HUDEP-2 (cell line): Measurements from ENCODE around the gene TRAF7.
"Not testable (repeated sequence)": the region's sequence is repeated elsewhere in the genome, so short reads cannot be mapped to it uniquely, and the experiment has no call there.

Source experiments
- DNase-seq, 76 experiments: peaks; one replicate each; lab custom pipeline; 2025; ENCODE audit not compliant: unreplicated experiment in 76 of 76; lab: John Stamatoyannopoulos, UW

TRAF7 gene

DNA sequence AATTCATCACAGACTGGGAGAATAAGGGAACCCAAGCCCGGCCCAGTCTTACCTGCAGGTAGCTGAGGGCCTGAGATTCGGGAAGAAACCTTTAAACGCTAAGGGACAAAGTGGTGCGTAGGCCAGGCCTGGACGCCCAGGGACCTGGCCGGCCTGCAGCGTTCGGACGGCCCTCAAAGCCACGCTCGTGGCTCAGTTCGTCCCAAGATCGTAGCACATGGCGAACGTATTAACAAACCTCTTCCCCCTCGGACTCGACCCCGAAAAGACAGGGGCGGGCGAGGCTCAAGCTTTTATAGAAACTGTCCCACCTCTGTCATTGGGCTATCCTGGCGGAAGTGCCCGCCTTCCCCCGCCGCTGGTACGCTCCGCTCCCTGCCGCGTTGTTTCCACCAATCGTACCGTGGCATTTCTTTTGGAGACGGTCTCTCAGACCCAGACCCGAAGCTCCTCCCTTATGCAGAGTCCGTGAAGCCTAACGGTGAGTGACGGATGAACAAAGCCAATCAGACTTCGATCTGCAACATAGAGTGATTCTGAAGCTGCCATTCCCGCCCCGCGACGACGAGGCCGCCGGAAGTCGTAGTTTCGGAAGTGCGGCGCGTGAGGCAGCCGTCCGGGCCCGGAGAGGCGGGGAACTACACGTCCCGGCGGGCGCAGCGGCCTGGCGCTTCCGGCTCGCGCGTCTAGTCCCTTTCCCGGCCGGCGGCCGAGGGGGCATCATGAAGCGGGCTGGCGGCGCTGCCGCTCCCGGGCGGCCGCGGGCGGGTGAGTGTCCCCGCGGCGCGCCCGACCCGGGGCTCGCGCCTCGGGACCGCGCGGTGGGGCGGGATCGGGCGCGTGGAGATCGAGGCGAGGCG lies at the start of gene TRAF7:
Gene TRAF7, plus strand, starts transcription at position 692 of the 860 bp plus-strand sequence. CDS start 8,139 bp downstream, outside the sequence.
- peak in 75 of 76 experiments; percentile 79 to 100 (median 99) for DNase-seq

DNA sequence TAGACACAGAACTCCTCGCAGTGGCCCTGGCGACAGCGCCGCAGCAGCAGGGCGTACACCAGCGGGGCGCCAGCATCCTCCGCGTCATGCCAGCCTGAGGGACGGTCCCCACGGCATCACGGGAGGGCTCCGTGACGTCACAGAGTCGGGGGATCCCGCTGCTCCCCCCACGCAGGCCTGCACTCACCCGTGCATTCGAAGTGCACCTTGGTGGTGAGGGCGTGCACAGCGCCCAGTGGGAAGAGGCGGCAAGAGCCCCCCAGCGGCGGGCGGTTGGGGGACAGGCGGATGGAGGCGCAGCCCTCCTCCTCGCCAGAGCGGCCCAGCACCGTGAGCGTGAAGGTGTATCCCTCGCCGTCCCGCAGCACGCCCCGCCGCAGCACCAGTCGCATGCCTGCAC lies 49.4 kb upstream of the TRAF7 start:
- not testable (repeated sequence) for DNase-seq

DNA sequence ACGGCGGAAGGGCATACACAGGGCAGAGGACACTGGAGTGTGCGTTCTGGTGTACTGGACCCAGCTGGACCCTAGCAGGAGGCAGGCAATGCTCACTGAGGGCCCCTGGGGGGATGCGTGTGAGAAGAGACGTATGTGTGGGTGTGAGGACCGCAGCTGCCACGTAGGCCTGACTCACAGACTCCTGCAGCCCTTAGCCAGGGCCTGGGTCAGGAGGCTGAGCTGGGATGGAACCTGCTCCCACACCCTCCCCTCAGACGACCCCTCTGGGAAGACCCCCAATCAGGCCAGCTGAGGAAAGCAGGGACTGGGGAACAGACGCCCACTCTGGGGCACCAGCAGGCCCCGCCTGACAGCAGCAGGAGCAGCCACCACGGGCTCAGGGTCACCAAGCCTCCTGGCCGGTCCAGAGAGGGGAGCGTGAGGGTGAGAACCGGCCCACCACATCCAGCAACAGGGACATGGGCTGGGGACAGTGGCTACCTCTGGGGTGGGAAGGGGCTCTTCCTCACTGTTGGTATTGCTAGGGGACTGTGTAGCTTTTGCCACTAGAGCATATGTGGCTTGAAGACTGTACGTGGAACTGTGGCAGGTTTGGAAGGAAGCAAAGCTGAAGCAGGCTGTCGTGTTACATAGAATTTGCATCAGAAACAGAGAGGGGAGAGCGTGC lies 48.3 kb upstream of the TRAF7 start:
- not testable (repeated sequence) for DNase-seq

DNA sequence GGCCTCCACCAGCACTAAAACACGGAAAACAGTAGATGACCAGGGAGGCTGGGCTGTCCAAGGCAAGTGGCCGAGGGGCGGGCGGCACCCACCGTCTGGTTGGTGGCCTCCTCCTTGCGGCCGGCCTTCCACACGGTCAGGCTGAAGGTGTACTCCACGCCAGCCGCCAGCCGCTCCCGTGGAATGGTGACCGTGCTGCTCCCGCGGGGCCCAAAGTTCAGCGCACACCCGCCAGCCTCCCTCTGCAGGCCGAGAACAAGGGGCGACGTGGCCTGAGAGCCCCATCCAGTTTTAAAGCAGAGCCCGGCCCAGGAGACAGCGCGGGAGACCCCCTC lies 47.8 kb upstream of the TRAF7 start:
- not testable (repeated sequence) for DNase-seq

DNA sequence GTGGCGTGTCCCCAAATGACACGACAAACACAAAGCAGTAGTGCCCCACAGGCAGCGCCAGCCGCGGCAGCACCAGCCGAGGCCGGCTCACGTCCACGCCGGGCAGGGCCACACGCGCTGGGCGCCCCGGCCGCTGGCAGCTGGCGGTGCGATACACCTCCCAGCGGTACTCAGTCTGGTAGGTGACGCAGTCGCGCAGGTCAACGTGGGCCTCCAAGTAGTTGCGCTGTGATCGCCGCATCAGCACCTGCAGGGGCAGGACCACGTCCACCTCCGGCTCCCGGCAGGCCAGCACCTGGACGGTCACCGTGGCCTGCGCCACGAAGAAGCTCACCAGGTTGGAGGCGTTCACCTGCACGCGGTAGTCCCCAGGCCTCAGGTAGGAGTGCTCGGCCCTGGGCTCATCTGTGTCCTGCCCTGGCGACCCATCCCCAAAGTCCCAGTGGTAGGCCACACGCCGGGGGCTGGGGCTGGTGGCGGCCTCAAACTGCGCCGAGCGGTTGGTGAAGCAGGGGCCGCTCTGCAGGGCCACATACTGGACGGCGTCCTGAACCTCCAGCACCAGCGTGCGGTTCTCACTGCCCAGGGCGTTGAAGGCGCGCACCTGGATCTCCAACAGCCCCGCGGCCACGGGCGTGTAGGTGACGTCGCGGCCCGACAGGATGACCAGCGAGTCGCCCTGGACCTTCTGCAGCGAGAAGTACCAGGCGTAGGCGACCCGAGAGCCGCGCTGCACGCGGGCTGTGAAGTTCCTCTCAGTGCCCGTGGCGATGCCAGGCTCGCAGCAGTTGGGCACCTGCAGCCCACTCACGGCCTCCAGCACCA lies 46.9 kb upstream of the TRAF7 start:
- not testable (repeated sequence) for DNase-seq

DNA sequence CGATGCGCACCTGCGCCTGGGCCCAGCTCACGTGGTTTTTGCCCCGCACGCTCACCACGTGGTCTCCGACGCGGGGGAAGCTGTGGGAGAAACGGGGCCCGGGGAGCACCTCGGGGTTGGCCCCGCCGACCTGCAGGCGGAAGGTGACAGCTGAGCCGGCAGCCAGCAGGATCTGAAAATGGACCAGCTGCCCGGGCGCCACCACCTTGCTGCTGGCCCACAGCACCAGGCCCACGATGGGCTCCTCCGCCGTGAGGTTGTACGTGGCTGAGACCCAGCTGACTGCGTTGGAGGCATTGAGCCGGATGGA lies 46.4 kb upstream of the TRAF7 start:
- DNase-seq = not testable (repeated sequence)

DNA sequence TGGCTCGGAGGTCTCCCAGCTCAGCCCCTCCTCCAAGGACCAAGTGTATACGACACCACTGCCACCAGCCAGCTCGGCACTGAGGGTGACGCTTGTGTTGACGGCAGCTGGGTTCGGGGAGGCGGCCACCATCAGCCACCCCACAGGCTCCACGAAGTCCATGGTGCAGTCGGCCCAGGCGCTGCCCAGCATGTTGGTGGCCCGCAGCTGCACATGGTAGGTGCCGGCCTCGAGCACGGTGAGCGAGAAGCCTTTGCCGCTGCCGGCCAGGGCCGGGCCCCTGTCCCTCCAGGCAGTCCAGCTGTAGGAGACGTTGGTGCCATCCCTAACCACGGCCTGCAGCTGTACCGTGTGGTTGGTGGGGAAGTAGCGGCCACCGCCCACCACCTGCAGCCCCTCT lies 45.7 kb upstream of the TRAF7 start:
- not testable (repeated sequence) for DNase-seq

DNA sequence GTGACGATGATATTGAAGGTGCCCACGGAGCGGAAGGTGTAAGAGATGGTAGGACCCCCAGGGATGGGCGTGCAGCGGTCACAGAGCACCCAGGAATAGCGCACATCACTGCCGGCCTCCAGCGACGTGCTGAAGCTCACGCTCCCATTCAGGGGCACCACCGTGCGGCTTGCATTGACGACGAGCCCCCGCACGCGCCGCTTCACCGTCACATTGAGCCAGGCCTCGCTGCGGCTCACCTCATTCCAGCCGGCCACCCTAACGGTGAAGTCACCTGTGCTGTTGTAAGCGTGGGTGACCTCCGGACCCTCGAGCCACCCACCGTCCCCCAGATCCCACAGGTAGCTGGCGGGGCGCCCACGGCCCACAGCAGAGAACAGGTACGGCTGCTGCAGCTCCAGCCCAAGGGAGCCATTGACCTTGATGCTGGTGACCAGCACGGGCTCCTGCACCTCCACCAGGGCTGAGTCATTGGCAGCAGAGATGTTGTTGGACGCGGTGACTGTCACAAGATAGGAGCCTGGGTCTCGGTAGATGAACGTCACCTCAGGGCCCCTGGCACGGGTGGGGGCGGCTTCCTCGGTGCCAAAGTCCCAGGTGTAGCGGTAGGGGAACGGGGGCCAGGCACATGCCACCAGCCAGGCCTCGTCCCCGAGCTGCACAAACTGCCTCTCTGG lies 45.1 kb upstream of the TRAF7 start:
- DNase-seq = not testable (repeated sequence)

DNA sequence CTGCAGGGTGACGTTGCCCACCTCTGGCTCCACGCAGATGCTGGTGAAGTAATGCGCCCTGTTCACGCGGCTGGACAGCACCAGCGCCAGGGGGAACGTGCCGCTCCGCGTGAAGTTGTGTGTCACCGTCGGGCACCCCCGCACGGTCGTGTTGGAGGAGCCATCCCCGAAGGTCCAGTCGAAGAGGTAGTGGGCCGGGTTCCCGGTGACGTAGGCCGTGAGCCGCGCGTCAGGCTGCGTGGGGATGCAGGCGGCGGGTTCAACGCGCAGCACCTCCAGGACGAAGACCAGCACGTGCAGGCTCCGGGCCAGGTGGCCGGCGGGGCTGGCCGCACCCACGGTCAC lies 44.6 kb upstream of the TRAF7 start:
- DNase-seq = not testable (repeated sequence)

DNA sequence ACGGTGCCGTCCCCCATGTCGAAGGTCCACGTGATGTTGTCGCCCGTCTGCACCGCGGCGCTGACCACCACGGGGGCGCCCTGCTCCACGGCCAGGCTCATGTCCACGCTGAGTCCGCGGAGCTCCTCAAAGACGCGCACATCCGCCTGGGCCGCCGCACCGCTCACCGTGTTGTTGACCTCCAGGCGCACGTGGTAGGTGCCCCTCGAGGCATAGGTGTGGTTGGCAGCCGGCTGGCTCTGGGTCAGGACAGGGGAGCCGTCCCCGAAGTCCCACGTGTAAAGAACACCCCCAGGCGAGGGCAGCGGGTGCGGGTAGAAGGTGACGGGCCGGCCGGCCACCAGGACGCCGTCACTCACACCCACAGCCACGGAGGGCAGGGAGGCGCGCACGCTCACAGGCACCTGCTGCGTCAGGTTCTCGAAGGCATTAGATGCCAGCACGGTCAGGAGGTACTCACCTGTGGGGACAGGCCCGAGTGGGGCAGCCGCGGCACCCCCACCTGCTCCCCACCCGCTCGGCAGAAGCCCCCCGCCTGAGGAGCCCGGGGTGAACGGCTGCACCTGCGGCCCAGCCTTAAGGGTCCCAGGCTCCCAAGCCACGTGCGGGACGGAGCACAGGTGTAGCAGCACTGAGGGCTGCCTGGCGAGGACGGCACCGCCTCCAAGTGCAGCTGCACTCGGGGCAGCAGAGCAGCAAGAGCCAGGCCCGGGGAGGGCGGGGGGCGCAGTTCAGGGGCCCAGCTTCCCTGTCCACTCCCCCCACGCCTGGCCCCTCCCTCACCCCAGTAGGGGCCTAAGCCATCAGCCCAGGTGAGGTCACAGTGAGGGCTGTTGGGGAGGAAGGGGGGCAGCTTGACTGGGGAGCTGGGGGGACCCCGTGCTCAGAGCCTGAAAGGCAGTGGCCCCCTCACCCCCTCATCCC lies 43.9 kb upstream of the TRAF7 start:
- not testable (repeated sequence) for DNase-seq

DNA sequence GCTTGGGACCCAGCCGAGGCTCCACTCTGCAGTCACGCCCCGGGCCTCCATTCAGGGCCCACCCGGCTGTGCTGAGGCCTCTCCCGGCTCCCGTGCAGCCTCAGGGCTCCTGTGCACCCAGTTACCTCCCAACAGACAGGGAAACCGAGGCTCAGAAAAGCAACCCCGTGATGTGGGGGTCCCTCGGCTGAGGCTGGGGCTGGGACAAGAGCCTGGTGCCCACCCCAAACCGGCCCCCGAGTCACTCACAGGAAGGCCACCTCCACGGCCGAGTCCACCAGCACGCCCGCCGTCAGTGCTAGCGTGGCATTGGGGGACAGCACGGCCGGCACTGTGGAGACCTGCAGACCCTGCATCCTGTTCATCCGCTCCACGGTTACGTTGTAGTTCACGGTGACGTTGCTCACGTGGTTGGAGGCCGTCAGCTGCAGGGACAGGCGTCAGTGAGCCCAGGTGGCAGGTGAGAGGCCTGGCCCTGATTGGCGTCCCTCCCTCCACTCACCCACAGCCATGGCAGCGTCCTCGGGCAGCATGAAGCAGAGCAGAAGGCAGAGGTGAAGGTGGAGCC lies 43.0 kb upstream of the TRAF7 start:
- not testable (repeated sequence) for DNase-seq

DNA sequence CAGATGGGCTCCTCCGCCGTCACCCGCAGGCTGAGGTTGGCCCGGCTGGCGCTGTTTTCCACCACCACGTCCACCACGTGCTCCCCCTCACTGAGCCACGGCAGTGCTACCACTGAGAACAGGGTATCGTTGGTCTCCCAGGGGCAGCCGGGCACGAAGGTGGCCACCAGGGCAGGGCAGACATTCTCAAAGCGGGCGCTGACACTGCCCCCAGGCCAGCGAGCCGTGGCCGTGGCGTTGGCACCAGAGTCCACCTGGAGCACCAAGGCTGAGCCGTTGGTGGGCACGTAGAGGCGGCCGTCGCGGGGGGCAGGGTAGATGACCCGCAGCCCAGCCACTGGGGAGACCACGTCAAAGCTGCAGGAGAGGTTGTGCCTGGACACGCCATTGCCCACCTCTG lies 41.4 kb upstream of the TRAF7 start:
- not testable (repeated sequence) for DNase-seq

DNA sequence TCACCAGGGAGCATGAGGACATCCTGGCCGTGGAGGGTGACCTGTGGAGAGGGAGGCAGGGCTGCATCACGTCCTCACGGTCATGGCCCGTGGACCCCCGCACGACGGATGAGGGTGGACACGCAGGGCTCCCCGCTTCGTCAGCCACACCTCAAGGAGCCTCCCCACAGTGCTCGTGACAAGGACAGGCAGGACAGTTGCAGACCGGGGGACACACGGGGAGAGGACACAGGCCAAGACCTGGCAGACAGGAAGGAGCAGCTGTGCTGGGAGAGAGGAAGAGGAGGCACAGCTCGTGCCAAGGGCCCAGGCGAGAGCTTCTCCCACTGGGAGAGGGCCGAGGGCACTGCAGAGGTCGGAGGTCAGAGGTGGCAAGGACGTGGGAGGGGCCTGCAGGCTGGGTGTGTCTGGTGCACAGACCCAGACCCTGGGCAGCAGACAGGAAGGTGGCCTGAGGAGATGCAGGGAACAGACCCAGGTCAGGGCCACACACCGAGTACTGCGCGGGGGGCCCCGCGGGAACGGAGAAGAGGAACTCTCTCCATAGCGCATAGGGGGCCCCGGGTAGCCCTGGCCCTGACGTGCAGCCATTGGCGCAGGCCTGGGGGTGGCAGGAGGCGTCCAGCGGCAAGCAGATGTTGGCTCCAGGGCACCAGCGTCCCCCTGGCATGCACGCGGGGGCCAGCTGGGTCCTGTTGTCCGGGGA lies 40.5 kb upstream of the TRAF7 start:
- DNase-seq = not testable (repeated sequence)

DNA sequence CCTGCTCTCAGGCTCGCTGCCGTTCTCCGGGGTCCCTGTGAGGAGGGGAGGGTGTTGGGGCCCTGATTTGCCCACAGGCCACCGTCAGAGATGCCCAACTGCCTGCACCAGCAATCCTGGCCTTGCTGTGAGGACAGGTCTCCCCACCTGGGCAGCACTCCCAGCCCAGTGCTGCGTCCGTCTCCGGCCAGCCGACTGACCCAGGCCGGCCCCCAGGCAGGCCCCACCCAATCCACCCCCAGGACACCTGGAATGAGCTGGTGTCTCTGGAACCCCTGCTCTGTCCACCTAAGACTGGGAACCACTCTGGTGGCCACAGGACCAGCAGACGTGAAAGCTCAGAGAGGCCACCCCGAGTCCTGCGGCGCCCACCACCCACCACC lies 40.0 kb upstream of the TRAF7 start:
- DNase-seq = no peak

DNA sequence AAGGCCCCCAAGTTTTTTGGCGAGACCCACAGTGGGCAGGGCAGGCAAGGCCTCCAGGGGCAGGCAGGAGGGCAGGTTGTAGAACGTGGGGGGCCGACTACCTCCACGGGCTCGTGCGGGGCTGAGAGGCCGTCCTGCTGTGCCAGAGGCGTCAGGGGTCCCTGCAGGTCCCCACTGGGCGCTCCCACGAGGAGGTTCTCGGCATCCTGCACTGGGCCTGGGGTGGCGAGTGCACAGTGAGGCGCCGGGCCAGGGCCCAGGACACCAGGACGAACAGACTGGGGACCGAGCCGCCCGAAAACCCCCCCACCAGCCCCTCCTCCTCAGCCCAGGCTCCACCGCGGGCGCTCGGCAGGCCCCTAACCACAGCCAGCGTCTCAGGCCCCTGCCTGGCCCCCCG lies 39.2 kb upstream of the TRAF7 start:
- not testable (repeated sequence) for DNase-seq

DNA sequence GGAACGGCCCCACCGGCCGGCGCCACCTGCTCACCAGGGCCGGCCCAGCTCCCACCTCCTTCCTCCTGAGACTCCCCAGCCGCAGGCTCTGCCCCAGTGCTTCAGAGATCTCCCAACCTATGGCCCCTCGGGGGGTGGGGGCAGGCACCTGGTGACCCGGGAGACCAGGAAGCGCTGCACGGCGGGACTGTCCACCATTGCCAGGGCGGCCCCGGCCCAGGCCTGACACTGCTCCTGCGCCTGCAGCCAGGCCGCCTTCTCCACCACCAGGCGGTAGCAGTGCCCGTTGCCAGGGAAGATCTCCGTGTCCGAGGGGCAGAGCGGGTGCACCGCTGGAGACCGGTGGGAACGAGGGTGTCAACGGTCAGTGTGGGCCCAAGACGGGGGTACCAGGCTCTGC lies 38.2 kb upstream of the TRAF7 start:
- DNase-seq = not testable (repeated sequence)

DNA sequence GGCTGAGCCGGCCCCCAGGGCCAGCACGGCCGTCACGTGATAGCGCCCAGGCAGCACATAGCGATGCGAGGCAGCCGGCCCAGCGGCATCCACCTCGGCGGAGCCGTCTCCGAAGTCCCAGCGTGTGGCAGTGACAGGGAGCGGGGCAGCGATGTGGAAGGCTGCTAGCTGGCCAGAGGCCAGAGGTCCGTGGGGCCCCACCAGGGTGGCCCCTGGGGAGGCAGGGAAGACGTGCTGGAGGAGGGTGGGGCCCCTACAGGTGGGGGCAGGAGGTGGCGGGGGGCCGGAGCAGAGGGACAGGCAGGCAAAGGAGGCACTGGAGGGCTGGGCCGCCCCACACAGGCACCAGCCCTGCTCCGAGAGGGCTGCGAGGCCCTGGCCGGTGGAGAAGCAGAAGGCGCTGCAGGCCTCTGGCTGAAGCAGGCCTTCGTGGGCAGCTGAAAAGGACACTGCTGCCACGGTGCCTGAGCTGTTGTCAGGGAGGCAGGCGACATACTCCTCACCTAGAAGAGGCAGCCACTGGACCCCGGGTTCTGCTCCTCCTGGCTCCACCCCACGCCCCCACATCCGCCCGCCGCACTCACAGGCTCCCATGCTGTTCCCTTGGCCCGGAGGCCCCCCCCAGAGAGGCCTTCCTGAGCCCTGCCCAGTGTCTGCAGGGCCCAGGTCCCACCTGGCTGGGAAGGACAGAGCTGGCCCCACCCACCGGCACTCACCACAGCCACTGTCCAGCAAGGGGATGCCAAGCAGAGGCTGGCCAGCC lies 37.4 kb upstream of the TRAF7 start:
- not testable (repeated sequence) for DNase-seq

DNA sequence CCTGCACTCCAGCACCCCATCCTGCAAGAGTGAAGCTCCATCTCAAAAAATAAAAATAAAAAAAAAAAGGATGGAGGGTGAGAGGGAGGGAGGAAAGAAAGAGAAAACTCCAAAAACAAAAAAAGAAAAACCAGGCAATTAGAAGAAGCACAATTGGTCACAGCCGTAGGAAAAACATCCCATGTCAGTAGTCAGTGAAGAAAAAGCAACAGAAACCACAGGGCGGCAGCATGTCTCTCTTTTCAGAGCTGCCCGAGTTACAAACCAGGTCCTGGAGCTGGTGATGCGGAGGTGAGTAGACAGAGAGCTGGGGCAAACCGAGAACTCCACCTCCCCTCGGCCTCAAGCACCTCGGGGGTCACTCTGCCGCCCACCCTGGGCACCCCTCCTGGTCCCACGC lies 34.3 kb upstream of the TRAF7 start:
- DNase-seq = peak in 2 of 76 experiments; percentile 16 to 17
